Liver (tissue), 9 donors: Measurements from ENCODE around the gene ING1. TPM values are rescaled to one million over a fixed set of nuclear protein-coding genes. Genes with fewer than 3 reads are reported as not detected.

Source experiments
- DNase-seq: peaks from one replicate; pipeline ENCODE4 v3.0.0-alpha.2; 2017; ENCODE audit warnings: low spot score
- H3K27ac ChIP-seq, 2 donors: one replicate each; pipeline ENCODE4 v1.7.0; 2013; ENCODE audit warnings: inconsistent platforms in 2 of 2, low read length in 2 of 2, control low read depth in 1 of 2, low read depth in 1 of 2, mild to moderate bottlenecking in 1 of 2
- H3K27me3 ChIP-seq, 4 donors: one replicate each; pipeline versions ENCODE4 v1.6.1 to v1.7.0; 2013; ENCODE audit warnings: low read length in 3 of 4, inconsistent platforms in 1 of 4, mild to moderate bottlenecking in 1 of 4, moderate library complexity in 1 of 4; ENCODE audit not compliant: control insufficient read depth in 4 of 4, insufficient read depth in 4 of 4
- H3K36me3 ChIP-seq, 4 donors: one replicate each; pipeline versions ENCODE4 v1.6.1 to v1.7.0; 2013; ENCODE audit warnings: low read length in 3 of 4, mild to moderate bottlenecking in 3 of 4, low read depth in 1 of 4, moderate library complexity in 1 of 4; ENCODE audit not compliant: control insufficient read depth in 4 of 4, insufficient read depth in 3 of 4
- H3K4me1 ChIP-seq, 4 donors: one replicate each; pipeline versions ENCODE4 v1.6.1 to v1.7.0; 2013; ENCODE audit warnings: low read length in 3 of 4, mild to moderate bottlenecking in 3 of 4, moderate library complexity in 1 of 4; ENCODE audit not compliant: control insufficient read depth in 4 of 4, insufficient read depth in 4 of 4
- H3K4me3 ChIP-seq, 3 donors: one replicate each; pipeline versions ENCODE4 v1.6.1 to v1.7.0; 2013; ENCODE audit warnings: low read length in 3 of 3, control low read depth in 1 of 3, low read depth in 1 of 3, mild to moderate bottlenecking in 1 of 3
- H3K9ac ChIP-seq, 2 donors: one replicate each; pipeline ENCODE4 v1.7.0; 2013; ENCODE audit warnings: low read length in 2 of 2, mild to moderate bottlenecking in 2 of 2, moderate library complexity in 2 of 2, control low read depth in 1 of 2, low read depth in 1 of 2
- H3K9me3 ChIP-seq, 4 donors: one replicate each; pipeline versions ENCODE4 v1.6.1 to v1.7.0; 2013; ENCODE audit warnings: low read length in 3 of 4; ENCODE audit not compliant: control insufficient read depth in 4 of 4
- ATF3 ChIP-seq: IDR thresholded peaks from 2 replicates; pipeline ENCODE4 v1.6.1; 2016; ENCODE audit warnings: antibody characterized with exemption
- CTCF ChIP-seq: fragments of 150-350 bp; IDR thresholded peaks from 2 replicates; pipeline ENCODE4 v1.5.1; 2017; ENCODE audit warnings: improper control_type of control experiment, low read depth, low read length; ENCODE audit not compliant: missing input control
- FOXA1 ChIP-seq: IDR thresholded peaks from 2 replicates; pipeline ENCODE4 v1.6.1; 2016; ENCODE audit warnings: antibody characterized with exemption
- FOXA2 ChIP-seq: IDR thresholded peaks from 2 replicates; pipeline ENCODE4 v1.6.1; 2016; ENCODE audit warnings: antibody characterized with exemption
- GABPA ChIP-seq, 2 donors: IDR thresholded peaks in 1 of 2; conservative IDR thresholded peaks in 1 of 2; 2 replicates each; pipeline ENCODE4 v1.6.1; 2016; ENCODE audit warnings: antibody characterized with exemption in 2 of 2, mild to moderate bottlenecking in 1 of 2, moderate library complexity in 1 of 2
- HNF4A ChIP-seq, 2 donors: conservative IDR thresholded peaks; 2 replicates each; pipeline ENCODE4 v1.6.1; 2016; ENCODE audit warnings: antibody characterized with exemption in 2 of 2, mild to moderate bottlenecking in 2 of 2
- HNF4G ChIP-seq: IDR thresholded peaks from 2 replicates; pipeline ENCODE4 v1.6.1; 2016; ENCODE audit warnings: antibody characterized with exemption
- MAX ChIP-seq: IDR thresholded peaks from 2 replicates; pipeline ENCODE4 v1.6.1; 2016; ENCODE audit warnings: antibody characterized with exemption
- NR2F2 ChIP-seq: IDR thresholded peaks from 2 replicates; pipeline ENCODE4 v1.6.1; 2016; ENCODE audit warnings: antibody characterized with exemption
- RAD21 ChIP-seq, 2 donors: IDR thresholded peaks; 2 replicates each; pipeline ENCODE4 v1.6.1; 2016; ENCODE audit warnings: antibody characterized with exemption in 2 of 2, mild to moderate bottlenecking in 2 of 2
- REST ChIP-seq: IDR thresholded peaks from 2 replicates; pipeline ENCODE4 v1.6.1; 2016; ENCODE audit warnings: antibody characterized with exemption, mild to moderate bottlenecking
- SP1 ChIP-seq: IDR thresholded peaks from 2 replicates; pipeline ENCODE4 v1.6.1; 2018; ENCODE audit warnings: antibody characterized with exemption, mild to moderate bottlenecking
- TAF1 ChIP-seq: conservative IDR thresholded peaks from 2 replicates; pipeline ENCODE4 v1.6.1; 2016; ENCODE audit warnings: antibody characterized with exemption, mild to moderate bottlenecking
- ZBTB33 ChIP-seq: IDR thresholded peaks from 2 replicates; pipeline ENCODE4 v1.6.1; 2016; ENCODE audit warnings: antibody characterized with exemption
- WGBS: extraction: QIAGEN DNeasy Blood & Tissue Kit; methylation state at CpG from one replicate; pipeline ENCODE4 v1.1.7; 2013; 5-methylcytosine and 5-hydroxymethylcytosine counted together
- polyA plus RNA-seq, 2 donors: library from polyadenylated mRNA; stranded (reverse) in 1 of 2; unstranded in 1 of 2; fragments of 200-250 nt in 1 of 2; fragments of >200 nt in 1 of 2; fragmentation: Nextera tagmentation in 1 of 2; extraction: Ambion mirVana in 1 of 2; gene quantifications; one replicate each; pipeline versions ENCODE4 v1.2.1 to v1.2.3, GENCODE V29; 2013 to 2015
- total RNA-seq, 2 donors: library from RNA; depleted of rRNA; stranded (reverse); fragments of >200 nt; gene quantifications; one replicate each; pipeline ENCODE4 v1.2.3, GENCODE V29; 2014
- donor health status: healthy.
- donor health status: healthy.
- donor health status: healthy.
- donor health status: healthy.
- donor health status: healthy.

ING1 gene
- total and polyA plus RNA-seq, 4 donors = 7.5 to 14.1 (median 9.1) TPM

- peaks cover 9 to 33% (median 14%) of the 10 kb centered on the region in 4 donors for H3K36me3 ChIP-seq
- TF ChIP-seq HNF4G = no peak
- no peak for TF ChIP-seq MAX
- no peak for TF ChIP-seq FOXA2
- no peak for TF ChIP-seq RAD21 (IDR thresholded peaks at IDR 0.05)
- no peak for TF ChIP-seq ATF3
Measured at GRCh38 chr13:110697842-110698241, 15.7 kb upstream of the ING1 start.

GRCh38 chr13:110698689-110699088 lies 14.8 kb upstream of the ING1 start:
- Histone ChIP-seq H3K4me1 (peaks cover 0 to 2% (median 0%) of the 10 kb centered on the region in 4 donors), H3K9me3 (no peaks in the 10 kb centered on the region), H3K27ac (no peak overlapping the region), H3K4me3 (no peak overlapping the region), H3K9ac (no peak overlapping the region), H3K36me3 (peaks cover 9 to 33% (median 14%) of the 10 kb centered on the region in 4 donors), H3K27me3 (no peaks in the 10 kb centered on the region)
- no peak for DNase-seq
- TF ChIP-seq HNF4G (no peak), ZBTB33 (no peak), GABPA (IDR thresholded peaks at IDR 0.05 in 1 of 2, conservative IDR thresholded peaks at IDR 0.05 in 1 of 2) (no peak), HNF4A (conservative IDR thresholded peaks at IDR 0.05) (no peak), FOXA1 (no peak), TAF1 (no peak), FOXA2 (no peak), NR2F2 (no peak), RAD21 (IDR thresholded peaks at IDR 0.05) (no peak), ATF3 (no peak), REST (no peak), SP1 (no peak), MAX (no peak), CTCF (no peak)
- WGBS = 92% methylated on average over 4 of the region's 4 CpGs

More at GRCh38 chr13:110697842-110698241, 15.7 kb upstream of the ING1 start:
- H3K27ac ChIP-seq = no peak overlapping the region
- H3K9me3 ChIP-seq = no peaks in the 10 kb centered on the region
- H3K9ac ChIP-seq = no peak overlapping the region
- no peaks in the 10 kb centered on the region for H3K27me3 ChIP-seq
- WGBS = 91% methylated on average over 4 of the region's 4 CpGs
- DNase-seq = no peak
- H3K4me3 ChIP-seq = no peak overlapping the region
- no peaks in the 10 kb centered on the region for H3K4me1 ChIP-seq
